ENCODE data around the gene ZNF628. TPM values are rescaled to one million over a fixed set of nuclear protein-coding genes. Genes with fewer than 3 reads are reported as not detected.

Gene ZNF628
- total RNA-seq, 1 experiment from 2014 or later: 12.3 TPM

DNA sequence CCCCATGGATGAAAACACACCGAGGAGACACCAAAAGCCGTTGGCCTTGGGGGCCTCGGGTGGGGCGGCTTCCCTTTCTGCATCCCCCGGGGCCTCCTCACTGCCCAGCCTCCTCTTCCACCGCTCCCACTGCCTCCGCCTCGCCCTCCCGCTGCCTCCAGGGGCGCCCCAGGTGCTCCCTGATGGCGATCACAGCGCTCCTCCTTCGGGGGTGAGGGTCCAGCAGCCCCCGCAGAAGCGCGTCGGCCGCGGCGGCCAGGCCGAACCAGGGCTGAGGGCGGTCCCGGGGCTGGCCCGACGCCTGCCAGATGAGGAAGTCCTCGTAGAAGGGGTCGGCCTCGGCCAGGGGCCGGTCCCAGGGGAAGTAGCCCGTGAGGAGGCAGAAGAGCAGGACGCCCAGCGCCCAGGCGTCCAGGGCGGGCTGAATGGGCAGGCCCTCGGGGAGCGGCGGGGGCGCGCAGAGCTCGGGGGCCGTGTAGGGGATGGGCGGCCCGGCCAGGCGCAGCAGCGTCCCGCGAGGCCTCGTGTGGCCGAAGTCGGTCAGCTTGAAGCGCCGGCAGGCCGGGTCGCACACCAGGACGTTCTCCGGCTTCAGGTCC, 53.3 kb downstream of the ZNF628 start:
- no peaks in the 10 kb centered on the region for H3K4me1 ChIP-seq
- H3K4me1 Mint-ChIP-seq (ENCODE audit: low read depth, unreplicated experiment): no peaks in the 10 kb centered on the region
- H3K4me3 Mint-ChIP-seq (ENCODE audit: unreplicated experiment): no peak overlapping the region
- TF ChIP-seq, protein P1, sequence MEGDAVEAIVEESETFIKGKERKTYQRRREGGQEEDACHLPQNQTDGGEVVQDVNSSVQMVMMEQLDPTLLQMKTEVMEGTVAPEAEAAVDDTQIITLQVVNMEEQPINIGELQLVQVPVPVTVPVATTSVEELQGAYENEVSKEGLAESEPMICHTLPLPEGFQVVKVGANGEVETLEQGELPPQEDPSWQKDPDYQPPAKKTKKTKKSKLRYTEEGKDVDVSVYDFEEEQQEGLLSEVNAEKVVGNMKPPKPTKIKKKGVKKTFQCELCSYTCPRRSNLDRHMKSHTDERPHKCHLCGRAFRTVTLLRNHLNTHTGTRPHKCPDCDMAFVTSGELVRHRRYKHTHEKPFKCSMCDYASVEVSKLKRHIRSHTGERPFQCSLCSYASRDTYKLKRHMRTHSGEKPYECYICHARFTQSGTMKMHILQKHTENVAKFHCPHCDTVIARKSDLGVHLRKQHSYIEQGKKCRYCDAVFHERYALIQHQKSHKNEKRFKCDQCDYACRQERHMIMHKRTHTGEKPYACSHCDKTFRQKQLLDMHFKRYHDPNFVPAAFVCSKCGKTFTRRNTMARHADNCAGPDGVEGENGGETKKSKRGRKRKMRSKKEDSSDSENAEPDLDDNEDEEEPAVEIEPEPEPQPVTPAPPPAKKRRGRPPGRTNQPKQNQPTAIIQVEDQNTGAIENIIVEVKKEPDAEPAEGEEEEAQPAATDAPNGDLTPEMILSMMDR (IDR thresholded peaks at IDR 0.05; ENCODE audit: insufficient read depth in 1 of 2, low read depth in 1 of 2, low read length in 1 of 2, severe bottlenecking in 1 of 2, unreplicated experiment in 1 of 2): no peak
- ChIA-PET CTCF (no interaction called here), POLR2A (no interaction called here)
- peaks cover 3% of the 10 kb centered on the region; the same call in 1 of the 2 replicates for H3K9me3 ChIP-seq
- no peaks in the 10 kb centered on the region for H3K36me3 ChIP-seq (ENCODE audit: control insufficient read depth, insufficient read depth, low read length)
- no peak overlapping the region for H3K4me3 ChIP-seq (ENCODE audit: low read depth, low read length)
- no peak overlapping the region for H3K27ac Mint-ChIP-seq (ENCODE audit: unreplicated experiment)
- no peak for DNase-seq
- no peaks in the 10 kb centered on the region for H3K36me3 Mint-ChIP-seq (ENCODE audit: insufficient read depth, unreplicated experiment)
- H3K9me3 Mint-ChIP-seq (ENCODE audit: unreplicated experiment): no peaks in the 10 kb centered on the region
- BruUV-seq (replicated peaks): no TSS peak
- H3K27me3 Mint-ChIP-seq (ENCODE audit: insufficient read depth, unreplicated experiment): no peaks in the 10 kb centered on the region
- intact Hi-C loops (cut with micrococcal nuclease; ENCODE audit: unreplicated experiment): no loop called here
- H3K27me3 ChIP-seq (replicated peaks; ENCODE audit: control insufficient read depth, insufficient read depth, low read length): no peaks in the 10 kb centered on the region

DNA sequence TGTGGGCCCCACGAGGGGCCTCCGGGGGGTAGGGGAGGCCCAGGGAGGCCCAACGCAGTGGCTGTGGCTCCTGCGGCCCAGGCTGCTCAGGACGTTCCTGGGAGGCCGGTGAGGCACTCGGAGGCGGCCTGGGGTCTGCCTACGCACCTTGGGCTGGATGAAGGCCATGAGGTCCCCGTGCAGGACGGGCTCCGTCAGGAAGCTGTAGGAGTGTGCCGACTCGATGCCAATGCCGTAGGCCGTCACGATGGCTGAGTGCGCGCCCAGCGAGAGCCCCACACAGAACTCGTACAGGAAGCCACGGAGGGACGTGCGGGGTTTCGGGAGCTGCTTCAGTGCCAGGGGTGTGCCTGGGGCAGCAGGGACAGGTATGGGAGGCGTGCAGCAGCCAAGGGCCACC, 54.6 kb downstream of the ZNF628 start:
- ChIA-PET CTCF (no interaction called here), POLR2A (no interaction called here)
- Mint-ChIP-seq H3K9me3 (ENCODE audit: unreplicated experiment) (no peaks in the 10 kb centered on the region), H3K27me3 (ENCODE audit: insufficient read depth, unreplicated experiment) (no peaks in the 10 kb centered on the region), H3K36me3 (ENCODE audit: insufficient read depth, unreplicated experiment) (no peaks in the 10 kb centered on the region), H3K4me3 (ENCODE audit: unreplicated experiment) (no peak overlapping the region), H3K4me1 (ENCODE audit: low read depth, unreplicated experiment) (no peaks in the 10 kb centered on the region), H3K27ac (ENCODE audit: unreplicated experiment) (no peak overlapping the region)
- no peaks in the 10 kb centered on the region for H3K4me1 ChIP-seq
- DNase-seq: no peak
- H3K36me3 ChIP-seq (ENCODE audit: control insufficient read depth, insufficient read depth, low read length): no peaks in the 10 kb centered on the region
- intact Hi-C loops (cut with micrococcal nuclease; ENCODE audit: unreplicated experiment): no loop called here
- H3K27me3 ChIP-seq (replicated peaks; ENCODE audit: control insufficient read depth, insufficient read depth, low read length): no peaks in the 10 kb centered on the region
- H3K9me3 ChIP-seq: peaks cover 3% of the 10 kb centered on the region; the same call in 1 of the 2 replicates
- BruUV-seq (replicated peaks): no TSS peak
- TF ChIP-seq, protein P1 (IDR thresholded peaks at IDR 0.05; ENCODE audit: insufficient read depth in 1 of 2, low read depth in 1 of 2, low read length in 1 of 2, severe bottlenecking in 1 of 2, unreplicated experiment in 1 of 2): no peak
- no peak overlapping the region for H3K4me3 ChIP-seq (ENCODE audit: low read depth, low read length)

Other genes with a start within 250 kb of the ZNF628 start
- gene TMEM86B, start 247.9 kb upstream of the ZNF628 start, total RNA-seq (2022): 18.0 and 21.2 TPM in 2 replicates
- 113 and 118 TPM in 2 replicates for gene PPP6R1, start 217.6 kb upstream of the ZNF628 start, total RNA-seq (2022)
- 69.6 and 71.4 TPM in 2 replicates for gene HSPBP1, start 196.5 kb upstream of the ZNF628 start, total RNA-seq (2022)
- 24.6 and 28.6 TPM in 2 replicates for gene BRSK1, start 192.6 kb upstream of the ZNF628 start, total RNA-seq (2022)
- gene TMEM150B, start 151.3 kb upstream of the ZNF628 start, total RNA-seq (2022): 1.6 and 3.4 TPM in 2 replicates
- gene KMT5C, start 136.7 kb upstream of the ZNF628 start, total RNA-seq (2022): 25.8 and 26.3 TPM in 2 replicates
- gene COX6B2, start 121.9 kb upstream of the ZNF628 start, total RNA-seq (2022): 0.27 and 0.35 TPM in 2 replicates
- not detected in 2 replicates for gene GARIN5B, start 113.4 kb upstream of the ZNF628 start, total RNA-seq (2022)
- 0.70 and 1.1 TPM in 2 replicates for gene IL11, start 106.2 kb upstream of the ZNF628 start, total RNA-seq (2022)
- not detected in 2 replicates for gene TMEM190, start 99.8 kb upstream of the ZNF628 start, total RNA-seq (2022)
- 18.1 and 22.7 TPM in 2 replicates for gene TMEM238, start 92.3 kb upstream of the ZNF628 start, total RNA-seq (2022)
- 2,048 and 2,146 TPM in 2 replicates for gene RPL28, start 90.7 kb upstream of the ZNF628 start, total RNA-seq (2022)
- 279 and 293 TPM in 2 replicates for gene UBE2S, start 68.8 kb upstream of the ZNF628 start, total RNA-seq (2022)
- not detected in 2 replicates for gene SHISA7, start 33.3 kb upstream of the ZNF628 start, total RNA-seq (2022)
- 40.6 and 49.6 TPM in 2 replicates for gene ISOC2, start 15.0 kb upstream of the ZNF628 start, total RNA-seq (2022)
- not detected in 2 replicates for gene C19orf85, start 11.9 kb upstream of the ZNF628 start, total RNA-seq (2022)
- gene NAT14, start 8.6 kb downstream of the ZNF628 start, total RNA-seq (2022): 40.9 and 45.2 TPM in 2 replicates
- 0.58 and 0.86 TPM in 2 replicates for gene SSC5D, start 11.8 kb downstream of the ZNF628 start, total RNA-seq (2022)
- gene SBK2, start 60.5 kb downstream of the ZNF628 start, total RNA-seq (2022): not detected in 2 replicates
- gene SBK3, start 68.9 kb downstream of the ZNF628 start, total RNA-seq (2022): 2.3 and 2.4 TPM in 2 replicates
- 26.5 and 30.4 TPM in 2 replicates for gene ZNF579, start 104.2 kb downstream of the ZNF628 start, total RNA-seq (2022)
- 27.2 and 27.7 TPM in 2 replicates for gene FIZ1, start 122.9 kb downstream of the ZNF628 start, total RNA-seq (2022)
- gene ZNF524, start 123.7 kb downstream of the ZNF628 start, total RNA-seq (2022): 10.8 and 11.1 TPM in 2 replicates
- gene ZNF865, start 129.0 kb downstream of the ZNF628 start, total RNA-seq (2022): 13.2 and 14.5 TPM in 2 replicates
- 8.5 and 10.2 TPM in 2 replicates for gene ZNF784, start 147.9 kb downstream of the ZNF628 start, total RNA-seq (2022)
- 38.5 and 41.4 TPM in 2 replicates for gene ZNF580, start 164.4 kb downstream of the ZNF628 start, total RNA-seq (2022)
- gene ZNF581, start 167.0 kb downstream of the ZNF628 start, total RNA-seq (2022): 46.2 and 47.4 TPM in 2 replicates
- gene CCDC106, start 171.6 kb downstream of the ZNF628 start, total RNA-seq (2022): 17.4 and 17.6 TPM in 2 replicates
- gene U2AF2, start 178.4 kb downstream of the ZNF628 start, total RNA-seq (2022): 289 TPM in 2 replicates
- 197 and 201 TPM in 2 replicates for gene EPN1, start 198.6 kb downstream of the ZNF628 start, total RNA-seq (2022)